ENCODE measurements around the gene DHRS3.

The DHRS3 gene

GRCh38 chr1:12596007-12596821 is 21.8 kb downstream of the DHRS3 start:
- no peak for DNase-seq

- DNase-seq = no peak
These were observed 22.3 kb downstream of the DHRS3 start for GRCh38 chr1:12595757-12596006.

GRCh38 chr1:12594966-12595756 is 22.8 kb downstream of the DHRS3 start:
- DNase-seq = no peak

GRCh38 chr1:12594490-12594889 is 23.5 kb downstream of the DHRS3 start:
- DNase-seq = no peak

- no peak for DNase-seq
These were observed 24.4 kb downstream of the DHRS3 start for GRCh38 chr1:12593621-12594066.

GRCh38 chr1:12592496-12592895 is 25.5 kb downstream of the DHRS3 start:
- DNase-seq = no peak

- DNase-seq = no peak
These were observed 26.6 kb downstream of the DHRS3 start for GRCh38 chr1:12591267-12591938.

GRCh38 chr1:12588695-12589094 is 29.3 kb downstream of the DHRS3 start:
- DNase-seq = no peak

GRCh38 chr1:12587981-12588640 is 29.9 kb downstream of the DHRS3 start:
- DNase-seq = no peak

GRCh38 chr1:12585951-12586942 is 31.8 kb downstream of the DHRS3 start:
- no peak for DNase-seq

- no peak for DNase-seq
These were observed 32.5 kb downstream of the DHRS3 start for GRCh38 chr1:12585536-12585935.

GRCh38 chr1:12584900-12585525 is 33.0 kb downstream of the DHRS3 start:
- DNase-seq = no peak

GRCh38 chr1:12583484-12583883 is 34.5 kb downstream of the DHRS3 start:
- no peak for DNase-seq

GRCh38 chr1:12582649-12583048 is 35.4 kb downstream of the DHRS3 start:
- DNase-seq = no peak

- no peak for DNase-seq
These were observed 36.8 kb downstream of the DHRS3 start for GRCh38 chr1:12581179-12581578.

- DNase-seq = no peak
These were observed 37.7 kb downstream of the DHRS3 start for GRCh38 chr1:12580054-12580887.

GRCh38 chr1:12578860-12579422 is 39.1 kb downstream of the DHRS3 start:
- DNase-seq = no peak

- no peak for DNase-seq
These were observed 41.0 kb downstream of the DHRS3 start for GRCh38 chr1:12577020-12577419.

- no peak for DNase-seq
These were observed 43.3 kb downstream of the DHRS3 start for GRCh38 chr1:12574757-12575139.

Data from OCI-M1 (cell line).